HG03159 (cell line): ENCODE data around the gene FAM50A.
A peak's percentile ranks its signal among the peaks of the same experiment; 100 is the strongest.

ENCODE experiments used
- ATAC-seq: cut with Tn5 transposase; IDR thresholded peaks from one replicate; pipeline ENCODE4 v1.9.1; 2021; ENCODE audit warnings: mild to moderate bottlenecking, moderate library complexity; ENCODE audit not compliant: unreplicated experiment

Gene FAM50A

GRCh38 chrX:154437971-154438893 lies 5.7 kb upstream of the FAM50A start:
- ATAC-seq = no peak

- no peak for ATAC-seq
Measured at GRCh38 chrX:154439841-154440240, 4.1 kb upstream of the FAM50A start.

GRCh38 chrX:154440623-154441357 lies 3.2 kb upstream of the FAM50A start:
- no peak for ATAC-seq

GRCh38 chrX:154441564-154441963 lies 2.4 kb upstream of the FAM50A start:
- no peak for ATAC-seq

- no peak for ATAC-seq
Measured at GRCh38 chrX:154441984-154442707, 1.8 kb upstream of the FAM50A start.

GRCh38 chrX:154443479-154443910 lies 446 bp upstream of the FAM50A start:
- ATAC-seq = no peak

- ATAC-seq = no peak
Measured at GRCh38 chrX:154444755-154445246, 860 bp downstream of the FAM50A start.

- no peak for ATAC-seq
Measured at GRCh38 chrX:154445776-154446175, 1.8 kb downstream of the FAM50A start.

- ATAC-seq = no peak
Measured at GRCh38 chrX:154446430-154446829, 2.5 kb downstream of the FAM50A start.

GRCh38 chrX:154448484-154448883 lies 4.5 kb downstream of the FAM50A start:
- no peak for ATAC-seq

- ATAC-seq = no peak
Measured at GRCh38 chrX:154449618-154450017, 5.7 kb downstream of the FAM50A start.

GRCh38 chrX:154450312-154450711 lies 6.4 kb downstream of the FAM50A start:
- no peak for ATAC-seq

- ATAC-seq = no peak
Measured at GRCh38 chrX:154452823-154453222, 8.9 kb downstream of the FAM50A start.

GRCh38 chrX:154457491-154458115 lies 13.7 kb downstream of the FAM50A start:
- ATAC-seq = peak; percentile 57

GRCh38 chrX:154458116-154458953 lies 14.4 kb downstream of the FAM50A start, which contains the start of gene PLXNA3:
Gene PLXNA3 (plus strand): TSS chrX:154458281. CDS start chrX:154460184, 1,903 bp downstream.
- ATAC-seq = peak; percentile 39

GRCh38 chrX:154458954-154459778 lies 15.2 kb downstream of the FAM50A start:
- no peak for ATAC-seq

- no peak for ATAC-seq
Measured at GRCh38 chrX:154459832-154460231, 15.9 kb downstream of the FAM50A start.

- ATAC-seq = no peak
Measured at GRCh38 chrX:154460326-154460725, 16.4 kb downstream of the FAM50A start.

- no peak for ATAC-seq
Measured at GRCh38 chrX:154462396-154462795, 18.5 kb downstream of the FAM50A start.
